Tibial nerve (tissue), 3 donors: ENCODE data around the gene RCN2.

Experiments used
- CTCF ChIP-seq, 5 experiments: fragments of 200-600 bp in 3 of 5; fragments of 450-650 bp in 2 of 5; sonication (generic) in 3 of 5; IDR thresholded peaks; one replicate each; pipeline ENCODE4 v1.5.1; 2016 to 2019; ENCODE audit warnings: antibody characterized with exemption in 5 of 5, mild to moderate bottlenecking in 3 of 5, moderate library complexity in 2 of 5
- POLR2A ChIP-seq, 2 donors: fragments of 450-650 bp; IDR thresholded peaks; one replicate each; pipeline ENCODE4 v1.6.1; 2017; ENCODE audit warnings: antibody characterized with exemption in 2 of 2, mild to moderate bottlenecking in 2 of 2, moderate library complexity in 2 of 2

GRCh38 chr15:76973906-76974305 lies 42.4 kb downstream of the RCN2 start:
- TF ChIP-seq POLR2A (IDR thresholded peaks at IDR 0.05): no peak
- no peak for TF ChIP-seq CTCF (IDR thresholded peaks at IDR 0.05)
